ENCODE data around the gene ATP1A1. TPM values are rescaled to one million over a fixed set of nuclear protein-coding genes. Genes with fewer than 3 reads are reported as not detected.

ATP1A1 gene
- total RNA-seq, 1 experiment from 2014 or later, result 135 TPM

- in situ Hi-C loops (cut with HindIII; ENCODE audit: low sequenced_read_pairs), result no loop called here
- no peak for DNase-seq (ENCODE audit: low spot score)
Observed at GRCh38 chr1:116382321-116382720, 9.3 kb downstream of the ATP1A1 start.

GRCh38 chr1:116382857-116383483 is 9.9 kb downstream of the ATP1A1 start:
- DNase-seq (ENCODE audit: low spot score), result no peak
- in situ Hi-C loops (cut with HindIII; ENCODE audit: low sequenced_read_pairs), result no loop called here

DNA sequence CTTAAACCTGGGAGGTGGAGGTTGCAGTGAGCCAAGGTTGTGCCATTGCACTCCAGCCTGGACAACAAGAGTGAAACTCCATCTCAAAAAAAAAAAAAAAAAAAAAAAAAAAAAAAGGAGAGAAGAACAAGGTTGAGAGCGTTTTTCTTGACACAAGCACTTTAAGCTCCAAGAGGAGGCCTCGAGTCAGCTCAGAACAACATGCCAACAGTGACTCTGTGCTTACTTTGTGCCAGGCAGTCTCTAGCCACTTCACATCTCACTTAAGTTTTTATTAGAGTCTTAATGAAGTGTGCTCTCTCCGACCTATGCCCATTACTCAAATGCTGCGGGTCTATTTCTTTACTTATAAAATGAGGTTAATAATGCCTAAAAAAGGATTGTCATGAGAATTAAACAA is 13.0 kb downstream of the ATP1A1 start:
- in situ Hi-C loops (cut with HindIII; ENCODE audit: low sequenced_read_pairs), result no loop called here
- DNase-seq (ENCODE audit: low spot score), result no peak

DNA sequence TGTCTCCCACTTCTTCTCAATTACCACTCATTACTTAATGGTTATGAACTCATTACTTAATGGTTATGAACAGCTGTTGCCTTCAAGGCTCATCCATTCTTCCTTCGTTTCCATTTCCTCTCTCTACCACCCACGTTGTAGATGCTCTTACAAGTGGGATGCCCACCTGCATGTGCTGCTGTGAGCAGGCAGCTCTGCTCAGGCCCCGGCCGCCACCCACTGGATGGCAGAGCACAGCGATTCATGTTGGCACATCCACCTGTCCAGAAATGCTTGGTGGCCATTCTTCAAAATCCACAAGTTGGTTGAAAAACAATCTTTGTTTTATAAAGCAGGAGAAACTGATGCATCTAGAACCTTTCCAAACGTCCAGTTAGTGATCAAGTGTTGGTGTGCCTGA is 14.5 kb downstream of the ATP1A1 start:
- DNase-seq (ENCODE audit: low spot score), result no peak
- in situ Hi-C loops (cut with HindIII; ENCODE audit: low sequenced_read_pairs), result no loop called here

DNA sequence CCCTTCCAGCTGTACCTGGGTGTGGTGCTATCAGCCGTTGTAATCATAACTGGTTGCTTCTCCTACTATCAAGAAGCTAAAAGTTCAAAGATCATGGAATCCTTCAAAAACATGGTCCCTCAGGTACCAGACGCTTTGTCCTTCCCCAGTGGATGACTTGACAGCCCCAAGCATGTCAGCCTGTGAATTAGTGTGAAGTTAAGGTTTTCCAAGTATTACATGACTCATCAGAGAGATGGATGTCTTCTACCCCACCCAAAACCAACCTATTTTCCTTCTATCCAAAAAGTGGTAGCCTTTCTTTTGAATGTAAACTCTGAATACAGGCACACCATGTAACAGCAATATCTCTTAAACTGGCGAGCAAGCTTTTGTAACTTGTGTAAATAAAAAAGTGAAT is 15.1 kb downstream of the ATP1A1 start:
- in situ Hi-C loops (cut with HindIII; ENCODE audit: low sequenced_read_pairs), result no loop called here
- DNase-seq (ENCODE audit: low spot score), result no peak

GRCh38 chr1:116389013-116389412 is 16.0 kb downstream of the ATP1A1 start:
- in situ Hi-C loops (cut with HindIII; ENCODE audit: low sequenced_read_pairs), result no loop called here
- DNase-seq (ENCODE audit: low spot score), result no peak

GRCh38 chr1:116389686-116390085 is 16.6 kb downstream of the ATP1A1 start:
- in situ Hi-C loops (cut with HindIII; ENCODE audit: low sequenced_read_pairs), result no loop called here
- DNase-seq (ENCODE audit: low spot score), result no peak

DNA sequence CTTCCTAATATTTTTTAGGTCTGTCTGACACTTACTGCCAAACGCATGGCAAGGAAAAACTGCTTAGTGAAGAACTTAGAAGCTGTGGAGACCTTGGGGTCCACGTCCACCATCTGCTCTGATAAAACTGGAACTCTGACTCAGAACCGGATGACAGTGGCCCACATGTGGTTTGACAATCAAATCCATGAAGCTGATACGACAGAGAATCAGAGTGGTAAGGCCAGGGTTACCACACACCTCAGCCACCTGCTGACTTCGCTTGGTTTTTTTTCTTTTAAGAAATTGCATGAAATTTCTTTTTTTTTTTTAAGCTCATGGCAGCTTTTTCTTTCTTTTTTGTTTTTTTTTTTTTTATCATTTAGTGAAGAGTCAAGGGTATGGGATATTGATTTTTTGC is 17.2 kb downstream of the ATP1A1 start:
- no peak for DNase-seq (ENCODE audit: low spot score)
- in situ Hi-C loops (cut with HindIII; ENCODE audit: low sequenced_read_pairs), result no loop called here

GRCh38 chr1:116391185-116391584 is 18.1 kb downstream of the ATP1A1 start:
- DNase-seq (ENCODE audit: low spot score), result no peak
- in situ Hi-C loops (cut with HindIII; ENCODE audit: low sequenced_read_pairs), result no loop called here

DNA sequence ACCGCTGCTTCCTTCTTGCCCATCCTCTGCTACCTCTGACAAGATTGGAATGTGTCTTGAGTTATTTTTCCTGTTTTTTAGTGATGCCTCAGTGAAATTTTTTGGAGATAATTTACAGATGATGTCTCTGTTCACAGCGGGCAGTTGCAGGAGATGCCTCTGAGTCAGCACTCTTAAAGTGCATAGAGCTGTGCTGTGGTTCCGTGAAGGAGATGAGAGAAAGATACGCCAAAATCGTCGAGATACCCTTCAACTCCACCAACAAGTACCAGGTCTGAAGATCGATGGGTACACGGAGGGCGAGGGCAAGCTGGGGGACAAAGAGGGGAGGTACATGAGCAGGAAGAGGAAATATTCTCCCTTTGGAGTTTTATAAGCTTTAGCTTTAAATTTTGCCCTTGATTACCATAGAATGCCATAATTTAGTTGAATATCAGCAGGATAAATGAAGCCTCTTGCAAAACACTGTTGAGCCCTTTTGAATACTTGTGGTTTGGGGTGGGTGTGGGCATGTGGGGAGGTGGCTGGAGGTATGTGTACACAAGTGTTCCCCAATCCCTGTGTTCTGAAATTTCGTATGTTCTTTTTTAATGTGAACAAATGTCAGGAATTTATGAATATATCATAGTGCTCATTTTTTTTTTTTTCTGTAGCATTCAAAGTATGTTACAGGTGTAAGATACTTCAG is 19.8 kb downstream of the ATP1A1 start:
- in situ Hi-C loops (cut with HindIII; ENCODE audit: low sequenced_read_pairs), result no loop called here

DNA sequence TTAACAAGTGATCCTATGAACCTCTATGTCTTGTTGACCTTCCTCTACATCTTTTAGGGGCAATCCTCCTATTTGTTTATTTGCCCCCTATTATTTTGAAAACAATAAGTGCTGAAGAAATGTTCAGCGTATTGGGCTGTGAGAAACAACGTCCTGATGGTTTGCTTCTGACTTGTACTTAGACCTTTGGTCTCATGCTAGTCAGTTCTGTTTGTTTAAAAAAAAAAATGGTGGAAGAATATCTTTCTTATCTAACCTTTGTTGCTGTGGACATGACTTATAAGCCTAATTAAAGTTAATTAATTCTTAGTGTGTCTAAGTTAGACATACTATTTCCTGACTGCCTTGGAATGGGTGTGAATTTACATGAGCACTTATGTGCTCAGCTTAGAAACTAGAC is 20.7 kb downstream of the ATP1A1 start:
- DNase-seq (ENCODE audit: low spot score), result no peak
- in situ Hi-C loops (cut with HindIII; ENCODE audit: low sequenced_read_pairs), result no loop called here

More for the DNA sequence above, 19.8 kb downstream of the ATP1A1 start:
- no peak for DNase-seq (ENCODE audit: low spot score)

DNA sequence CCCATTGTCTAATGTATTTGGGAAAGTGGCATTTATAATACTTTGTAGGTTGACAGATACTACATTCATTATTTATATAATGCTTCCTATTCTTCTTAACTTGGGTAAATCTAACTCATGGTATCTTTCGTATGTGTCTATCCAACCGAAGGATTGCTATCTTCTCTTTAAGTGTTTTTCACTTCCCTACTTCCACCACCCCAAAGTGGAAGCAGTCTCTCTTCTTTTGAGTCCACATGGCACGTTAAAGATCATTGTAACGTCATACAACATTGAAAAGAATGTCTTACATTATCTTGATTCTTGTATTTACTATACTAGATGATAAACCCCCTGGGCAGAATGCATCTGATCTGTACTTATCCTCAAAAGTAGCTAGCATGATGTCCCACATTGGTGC is 21.2 kb downstream of the ATP1A1 start:
- DNase-seq (ENCODE audit: low spot score), result no peak
- in situ Hi-C loops (cut with HindIII; ENCODE audit: low sequenced_read_pairs), result no loop called here

- DNase-seq (ENCODE audit: low spot score), result no peak
- in situ Hi-C loops (cut with HindIII; ENCODE audit: low sequenced_read_pairs), result no loop called here
Observed at GRCh38 chr1:116396769-116397168, 23.7 kb downstream of the ATP1A1 start.

- no peak for DNase-seq (ENCODE audit: low spot score)
- in situ Hi-C loops (cut with HindIII; ENCODE audit: low sequenced_read_pairs), result no loop called here
Observed at GRCh38 chr1:116397728-116398127, 24.7 kb downstream of the ATP1A1 start.

DNA sequence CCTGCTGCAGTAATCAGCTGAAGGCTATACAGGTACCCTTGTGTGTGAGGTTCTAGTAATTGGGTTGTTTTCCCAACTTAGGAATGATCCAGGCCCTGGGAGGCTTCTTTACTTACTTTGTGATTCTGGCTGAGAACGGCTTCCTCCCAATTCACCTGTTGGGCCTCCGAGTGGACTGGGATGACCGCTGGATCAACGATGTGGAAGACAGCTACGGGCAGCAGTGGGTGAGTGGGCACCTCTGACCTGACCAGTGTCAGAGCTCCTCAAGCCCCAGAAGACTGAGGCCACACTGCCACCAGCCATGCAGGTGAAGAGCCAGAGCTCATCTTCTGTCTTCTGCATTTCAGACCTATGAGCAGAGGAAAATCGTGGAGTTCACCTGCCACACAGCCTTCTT is 27.7 kb downstream of the ATP1A1 start:
- in situ Hi-C loops (cut with HindIII; ENCODE audit: low sequenced_read_pairs), result no loop called here
- DNase-seq (ENCODE audit: low spot score), result no peak

DNA sequence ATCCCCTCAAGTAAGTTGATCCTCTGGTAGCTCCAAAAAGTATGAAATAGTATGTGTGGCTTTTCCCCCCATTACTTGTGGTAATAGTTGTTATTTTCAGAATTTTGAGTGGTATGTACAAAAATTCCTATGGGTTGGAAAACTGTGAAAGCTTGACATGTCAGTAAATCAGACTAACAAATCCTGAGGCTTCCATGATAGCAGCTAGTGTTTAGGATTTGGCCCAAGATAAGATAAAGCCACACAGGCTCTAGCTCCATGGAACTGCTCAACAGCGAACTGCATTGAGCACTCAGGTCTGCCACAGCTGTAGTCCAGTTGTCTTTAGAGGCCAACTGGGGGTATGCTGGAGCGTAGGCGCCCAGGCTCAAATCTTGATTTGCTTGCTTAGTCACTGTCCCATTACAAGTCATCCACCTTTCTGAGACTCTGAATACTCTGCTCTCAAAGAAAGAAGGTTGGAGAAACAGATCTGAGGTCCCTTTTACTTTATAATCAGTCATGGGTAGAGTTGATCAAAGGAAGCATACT is 28.7 kb downstream of the ATP1A1 start:
- in situ Hi-C loops (cut with HindIII; ENCODE audit: low sequenced_read_pairs), result no loop called here
- no peak for DNase-seq (ENCODE audit: low spot score)

DNA sequence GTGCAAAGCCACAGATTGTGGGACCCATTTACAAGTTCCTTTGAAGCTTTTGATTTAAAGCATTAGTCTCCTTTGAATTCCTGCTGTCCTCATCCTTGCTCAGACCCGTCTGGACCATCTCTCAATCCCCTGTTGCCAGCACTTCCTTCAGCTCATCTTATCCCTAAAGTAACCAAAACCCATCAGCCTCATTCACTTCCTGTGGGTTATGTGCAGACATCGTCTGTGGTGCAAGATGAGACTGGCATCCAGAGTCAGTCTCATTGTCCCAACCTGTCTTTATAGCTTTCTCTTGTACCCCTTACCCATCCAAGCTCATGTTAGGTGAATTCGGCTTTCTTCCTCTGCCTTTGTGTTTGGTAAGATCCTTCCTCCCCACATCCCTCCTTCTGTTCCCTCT is 29.3 kb downstream of the ATP1A1 start:
- DNase-seq (ENCODE audit: low spot score), result no peak
- in situ Hi-C loops (cut with HindIII; ENCODE audit: low sequenced_read_pairs), result no loop called here

GRCh38 chr1:116403496-116404136 is 30.6 kb downstream of the ATP1A1 start:
- DNase-seq (ENCODE audit: low spot score), result no peak
- in situ Hi-C loops (cut with HindIII; ENCODE audit: low sequenced_read_pairs), result no loop called here

- no peak for DNase-seq (ENCODE audit: low spot score)
- in situ Hi-C loops (cut with HindIII; ENCODE audit: low sequenced_read_pairs), result no loop called here
Observed at GRCh38 chr1:116404699-116405098, 31.7 kb downstream of the ATP1A1 start.

Measured in G401 (cell line).